ENCODE results near the gene ELOVL4. TPM values are rescaled to one million over a fixed set of nuclear protein-coding genes. Genes with fewer than 3 reads are reported as not detected.

ELOVL4 gene
- total and polyA plus RNA-seq, 2 donors (not counting 1 experiment from before 2014, with no cell fraction given) = 0.10 TPM; not detected in 1

DNA sequence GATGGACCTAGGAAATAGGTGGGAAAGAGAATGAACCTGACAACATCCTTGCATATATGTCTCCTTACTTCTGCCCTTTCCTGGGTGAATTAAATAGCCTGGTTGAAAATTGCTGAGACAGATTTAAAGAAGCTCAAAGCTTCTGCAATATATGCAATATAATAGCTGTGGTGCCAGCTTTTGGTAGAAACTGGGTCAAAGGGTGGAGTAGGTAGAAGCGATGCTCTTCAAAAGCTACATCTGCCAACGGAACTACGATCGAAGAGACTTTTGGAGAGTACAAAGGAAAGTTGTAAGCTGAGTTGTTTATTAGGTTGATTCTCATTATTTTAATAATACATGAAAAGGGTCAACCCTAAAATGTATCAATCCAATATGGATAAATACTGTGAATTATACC is 34.3 kb upstream of the ELOVL4 start:
- ATAC-seq (ENCODE audit: low read depth) (no peak), DNase-seq (no peak)
- Mint-ChIP-seq H3K4me1 (peaks cover 4% of the 10 kb centered on the region), H3K27ac (no peak overlapping the region), H3K4me3 (no peak overlapping the region), H3K27me3 (peaks cover 10% of the 10 kb centered on the region), H3K9me3 (ENCODE audit: insufficient read depth) (no peaks in the 10 kb centered on the region)
- POLR2A ChIA-PET = no interaction called here
- no peak for TF ChIP-seq EZH2 (IDR thresholded peaks at IDR 0.05; ENCODE audit: borderline replicate concordance, insufficient read depth, low read depth, low read length, poor library complexity, severe bottlenecking)
- TF ChIP-seq, protein P1, sequence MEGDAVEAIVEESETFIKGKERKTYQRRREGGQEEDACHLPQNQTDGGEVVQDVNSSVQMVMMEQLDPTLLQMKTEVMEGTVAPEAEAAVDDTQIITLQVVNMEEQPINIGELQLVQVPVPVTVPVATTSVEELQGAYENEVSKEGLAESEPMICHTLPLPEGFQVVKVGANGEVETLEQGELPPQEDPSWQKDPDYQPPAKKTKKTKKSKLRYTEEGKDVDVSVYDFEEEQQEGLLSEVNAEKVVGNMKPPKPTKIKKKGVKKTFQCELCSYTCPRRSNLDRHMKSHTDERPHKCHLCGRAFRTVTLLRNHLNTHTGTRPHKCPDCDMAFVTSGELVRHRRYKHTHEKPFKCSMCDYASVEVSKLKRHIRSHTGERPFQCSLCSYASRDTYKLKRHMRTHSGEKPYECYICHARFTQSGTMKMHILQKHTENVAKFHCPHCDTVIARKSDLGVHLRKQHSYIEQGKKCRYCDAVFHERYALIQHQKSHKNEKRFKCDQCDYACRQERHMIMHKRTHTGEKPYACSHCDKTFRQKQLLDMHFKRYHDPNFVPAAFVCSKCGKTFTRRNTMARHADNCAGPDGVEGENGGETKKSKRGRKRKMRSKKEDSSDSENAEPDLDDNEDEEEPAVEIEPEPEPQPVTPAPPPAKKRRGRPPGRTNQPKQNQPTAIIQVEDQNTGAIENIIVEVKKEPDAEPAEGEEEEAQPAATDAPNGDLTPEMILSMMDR (IDR thresholded peaks at IDR 0.05) = no peak
- peaks cover 0 to 8% (median 0%) of the 10 kb centered on the region in 4 experiments for H3K27me3 ChIP-seq (replicated peaks in 1 of 4; ENCODE audit: control extremely low read depth in 1 of 4, control insufficient read depth in 3 of 4, insufficient read depth in 4 of 4, low read length in 3 of 4)
- H4K20me1 ChIP-seq (ENCODE audit: control insufficient read depth, insufficient read depth, low read length, poor library complexity, severe bottlenecking) = no peaks in the 10 kb centered on the region
- H3K9me3 ChIP-seq (ENCODE audit: control extremely low read depth in 1 of 3, control insufficient read depth in 2 of 3, insufficient read depth in 1 of 3, low read length in 2 of 3) = no peaks in the 10 kb centered on the region
- H2AFZ ChIP-seq (ENCODE audit: insufficient read depth, low read depth, low read length, poor library complexity, severe bottlenecking) = no peak overlapping the region
- H3K79me2 ChIP-seq (ENCODE audit: control insufficient read depth, insufficient read depth, low read length) = no peaks in the 10 kb centered on the region
- no peak overlapping the region for H3K27ac ChIP-seq (ENCODE audit: low read length in 2 of 2)
- no peak overlapping the region for H3K9ac ChIP-seq (ENCODE audit: low read length)
- no CpG with 5 or more reads among the region's 4 CpGs for WGBS (ENCODE audit: insufficient coverage)
- no peak overlapping the region for H3K4me3 ChIP-seq (ENCODE audit: control extremely low read depth in 1 of 5, extremely low read depth in 1 of 5, insufficient read depth in 1 of 5, low read depth in 2 of 5, low read length in 4 of 5)
- intact Hi-C loops (cut with micrococcal nuclease) = no loop called here
- no peaks in the 10 kb centered on the region for H3K4me1 ChIP-seq (ENCODE audit: control insufficient read depth in 2 of 2, insufficient read depth in 2 of 2, low read length in 2 of 2)
- CTCF ChIA-PET = no interaction called here
- no peak overlapping the region for H3K4me2 ChIP-seq (replicated peaks; ENCODE audit: low read depth, low read length, poor library complexity, severe bottlenecking)
- no peaks in the 10 kb centered on the region for H3K36me3 ChIP-seq (replicated peaks in 1 of 2; ENCODE audit: control extremely low read depth in 1 of 2, control insufficient read depth in 1 of 2, extremely low read depth in 1 of 2, insufficient read depth in 2 of 2, low read length in 1 of 2)

DNA sequence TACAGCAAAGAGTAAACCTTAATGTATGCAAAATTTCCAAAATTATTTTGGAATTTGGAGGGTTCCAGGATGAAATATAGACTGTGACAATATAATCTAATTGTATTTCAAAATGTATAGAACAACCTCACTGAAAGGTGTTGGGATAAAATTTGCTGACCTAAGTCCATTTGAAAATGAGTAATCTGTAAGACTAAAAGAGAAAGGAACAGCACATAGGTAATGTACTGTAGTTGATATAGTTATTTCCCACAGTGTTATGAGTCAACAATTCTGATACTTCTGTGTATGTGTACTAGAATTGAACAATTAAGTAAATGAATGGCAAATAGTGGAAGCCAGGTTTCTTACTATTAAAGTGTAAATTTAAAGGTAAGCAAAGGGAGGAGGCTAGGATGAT is 23.8 kb upstream of the ELOVL4 start:
- no peak overlapping the region for H3K27ac ChIP-seq (ENCODE audit: low read length in 2 of 2)
- peaks cover 24% of the 10 kb centered on the region for H3K9me3 Mint-ChIP-seq (ENCODE audit: insufficient read depth)
- no peak for TF ChIP-seq EZH2 (IDR thresholded peaks at IDR 0.05; ENCODE audit: borderline replicate concordance, insufficient read depth, low read depth, low read length, poor library complexity, severe bottlenecking)
- TF ChIP-seq, protein P1 (IDR thresholded peaks at IDR 0.05) = no peak
- H3K36me3 ChIP-seq (replicated peaks in 1 of 2; ENCODE audit: control extremely low read depth in 1 of 2, control insufficient read depth in 1 of 2, extremely low read depth in 1 of 2, insufficient read depth in 2 of 2, low read length in 1 of 2) = no peaks in the 10 kb centered on the region
- no peaks in the 10 kb centered on the region for H3K4me1 Mint-ChIP-seq
- intact Hi-C loops (cut with micrococcal nuclease) = no loop called here
- no peak overlapping the region for H3K4me2 ChIP-seq (replicated peaks; ENCODE audit: low read depth, low read length, poor library complexity, severe bottlenecking)
- no peaks in the 10 kb centered on the region for H3K27me3 ChIP-seq (replicated peaks in 1 of 4; ENCODE audit: control extremely low read depth in 1 of 4, control insufficient read depth in 3 of 4, insufficient read depth in 4 of 4, low read length in 3 of 4)
- no peak overlapping the region for H3K27ac Mint-ChIP-seq
- no peaks in the 10 kb centered on the region for H4K20me1 ChIP-seq (ENCODE audit: control insufficient read depth, insufficient read depth, low read length, poor library complexity, severe bottlenecking)
- no peaks in the 10 kb centered on the region for H3K4me1 ChIP-seq (ENCODE audit: control insufficient read depth in 2 of 2, insufficient read depth in 2 of 2, low read length in 2 of 2)
- H3K4me3 Mint-ChIP-seq = no peak overlapping the region
- H3K9me3 ChIP-seq (ENCODE audit: control extremely low read depth in 1 of 3, control insufficient read depth in 2 of 3, insufficient read depth in 1 of 3, low read length in 2 of 3) = peaks cover 4 to 7% (median 7%) of the 10 kb centered on the region in 3 donors
- CTCF ChIA-PET = no interaction called here
- DNase-seq (no peak), ATAC-seq (ENCODE audit: low read depth) (no peak)
- H3K9ac ChIP-seq (ENCODE audit: low read length) = no peak overlapping the region
- H3K27me3 Mint-ChIP-seq = peaks cover 5% of the 10 kb centered on the region
- POLR2A ChIA-PET = no interaction called here
- no peak overlapping the region for H3K4me3 ChIP-seq (ENCODE audit: control extremely low read depth in 1 of 5, extremely low read depth in 1 of 5, insufficient read depth in 1 of 5, low read depth in 2 of 5, low read length in 4 of 5)
- no peak overlapping the region for H2AFZ ChIP-seq (ENCODE audit: insufficient read depth, low read depth, low read length, poor library complexity, severe bottlenecking)
- no peaks in the 10 kb centered on the region for H3K79me2 ChIP-seq (ENCODE audit: control insufficient read depth, insufficient read depth, low read length)

Measured in B cell (primary cell).